ENCODE results near the gene PCP4.

DNA sequence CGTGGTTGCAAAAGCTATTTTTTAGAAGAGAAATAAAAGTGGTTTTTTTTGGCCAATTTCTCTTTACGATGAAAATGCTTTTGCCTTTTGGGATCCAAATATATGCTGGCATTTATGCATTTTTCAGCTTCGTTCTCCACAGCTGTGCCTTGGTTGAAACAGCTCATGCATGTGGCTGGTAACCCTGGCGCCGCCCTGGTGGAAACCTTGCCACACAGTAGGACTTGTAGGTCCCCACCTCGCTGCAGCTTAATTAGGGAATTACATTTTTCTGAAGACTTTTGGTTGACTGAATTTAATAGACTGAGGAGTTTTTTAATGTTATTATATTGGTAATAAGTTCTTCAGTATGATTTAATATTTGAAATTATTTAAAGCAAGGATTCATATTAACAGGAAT, 12.7 kb upstream of the PCP4 start:
- no peak for TF ChIP-seq RAD21 (IDR thresholded peaks at IDR 0.05)
- TF ChIP-seq, protein P1, sequence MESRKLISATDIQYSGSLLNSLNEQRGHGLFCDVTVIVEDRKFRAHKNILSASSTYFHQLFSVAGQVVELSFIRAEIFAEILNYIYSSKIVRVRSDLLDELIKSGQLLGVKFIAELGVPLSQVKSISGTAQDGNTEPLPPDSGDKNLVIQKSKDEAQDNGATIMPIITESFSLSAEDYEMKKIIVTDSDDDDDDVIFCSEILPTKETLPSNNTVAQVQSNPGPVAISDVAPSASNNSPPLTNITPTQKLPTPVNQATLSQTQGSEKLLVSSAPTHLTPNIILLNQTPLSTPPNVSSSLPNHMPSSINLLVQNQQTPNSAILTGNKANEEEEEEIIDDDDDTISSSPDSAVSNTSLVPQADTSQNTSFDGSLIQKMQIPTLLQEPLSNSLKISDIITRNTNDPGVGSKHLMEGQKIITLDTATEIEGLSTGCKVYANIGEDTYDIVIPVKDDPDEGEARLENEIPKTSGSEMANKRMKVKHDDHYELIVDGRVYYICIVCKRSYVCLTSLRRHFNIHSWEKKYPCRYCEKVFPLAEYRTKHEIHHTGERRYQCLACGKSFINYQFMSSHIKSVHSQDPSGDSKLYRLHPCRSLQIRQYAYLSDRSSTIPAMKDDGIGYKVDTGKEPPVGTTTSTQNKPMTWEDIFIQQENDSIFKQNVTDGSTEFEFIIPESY (IDR thresholded peaks at IDR 0.05), result no peak
- no peak for TF ChIP-seq NR2F2 (IDR thresholded peaks at IDR 0.05)
- TF ChIP-seq, protein P2, sequence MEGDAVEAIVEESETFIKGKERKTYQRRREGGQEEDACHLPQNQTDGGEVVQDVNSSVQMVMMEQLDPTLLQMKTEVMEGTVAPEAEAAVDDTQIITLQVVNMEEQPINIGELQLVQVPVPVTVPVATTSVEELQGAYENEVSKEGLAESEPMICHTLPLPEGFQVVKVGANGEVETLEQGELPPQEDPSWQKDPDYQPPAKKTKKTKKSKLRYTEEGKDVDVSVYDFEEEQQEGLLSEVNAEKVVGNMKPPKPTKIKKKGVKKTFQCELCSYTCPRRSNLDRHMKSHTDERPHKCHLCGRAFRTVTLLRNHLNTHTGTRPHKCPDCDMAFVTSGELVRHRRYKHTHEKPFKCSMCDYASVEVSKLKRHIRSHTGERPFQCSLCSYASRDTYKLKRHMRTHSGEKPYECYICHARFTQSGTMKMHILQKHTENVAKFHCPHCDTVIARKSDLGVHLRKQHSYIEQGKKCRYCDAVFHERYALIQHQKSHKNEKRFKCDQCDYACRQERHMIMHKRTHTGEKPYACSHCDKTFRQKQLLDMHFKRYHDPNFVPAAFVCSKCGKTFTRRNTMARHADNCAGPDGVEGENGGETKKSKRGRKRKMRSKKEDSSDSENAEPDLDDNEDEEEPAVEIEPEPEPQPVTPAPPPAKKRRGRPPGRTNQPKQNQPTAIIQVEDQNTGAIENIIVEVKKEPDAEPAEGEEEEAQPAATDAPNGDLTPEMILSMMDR (IDR thresholded peaks at IDR 0.05; ENCODE audit: low read depth, low read length, missing input control), result no peak
- TF ChIP-seq, protein P3, sequence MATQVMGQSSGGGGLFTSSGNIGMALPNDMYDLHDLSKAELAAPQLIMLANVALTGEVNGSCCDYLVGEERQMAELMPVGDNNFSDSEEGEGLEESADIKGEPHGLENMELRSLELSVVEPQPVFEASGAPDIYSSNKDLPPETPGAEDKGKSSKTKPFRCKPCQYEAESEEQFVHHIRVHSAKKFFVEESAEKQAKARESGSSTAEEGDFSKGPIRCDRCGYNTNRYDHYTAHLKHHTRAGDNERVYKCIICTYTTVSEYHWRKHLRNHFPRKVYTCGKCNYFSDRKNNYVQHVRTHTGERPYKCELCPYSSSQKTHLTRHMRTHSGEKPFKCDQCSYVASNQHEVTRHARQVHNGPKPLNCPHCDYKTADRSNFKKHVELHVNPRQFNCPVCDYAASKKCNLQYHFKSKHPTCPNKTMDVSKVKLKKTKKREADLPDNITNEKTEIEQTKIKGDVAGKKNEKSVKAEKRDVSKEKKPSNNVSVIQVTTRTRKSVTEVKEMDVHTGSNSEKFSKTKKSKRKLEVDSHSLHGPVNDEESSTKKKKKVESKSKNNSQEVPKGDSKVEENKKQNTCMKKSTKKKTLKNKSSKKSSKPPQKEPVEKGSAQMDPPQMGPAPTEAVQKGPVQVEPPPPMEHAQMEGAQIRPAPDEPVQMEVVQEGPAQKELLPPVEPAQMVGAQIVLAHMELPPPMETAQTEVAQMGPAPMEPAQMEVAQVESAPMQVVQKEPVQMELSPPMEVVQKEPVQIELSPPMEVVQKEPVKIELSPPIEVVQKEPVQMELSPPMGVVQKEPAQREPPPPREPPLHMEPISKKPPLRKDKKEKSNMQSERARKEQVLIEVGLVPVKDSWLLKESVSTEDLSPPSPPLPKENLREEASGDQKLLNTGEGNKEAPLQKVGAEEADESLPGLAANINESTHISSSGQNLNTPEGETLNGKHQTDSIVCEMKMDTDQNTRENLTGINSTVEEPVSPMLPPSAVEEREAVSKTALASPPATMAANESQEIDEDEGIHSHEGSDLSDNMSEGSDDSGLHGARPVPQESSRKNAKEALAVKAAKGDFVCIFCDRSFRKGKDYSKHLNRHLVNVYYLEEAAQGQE (IDR thresholded peaks at IDR 0.05), result no peak
- no peak for TF ChIP-seq JUND (IDR thresholded peaks at IDR 0.05)
- TF ChIP-seq SP1 (IDR thresholded peaks at IDR 0.05), result no peak
- TF ChIP-seq TAF1 (conservative IDR thresholded peaks at IDR 0.05), result no peak
- TF ChIP-seq EGR1 (IDR thresholded peaks at IDR 0.05; ENCODE audit: low read depth in 2 of 2), result no peak
- no peak for TF ChIP-seq FOXA1 (IDR thresholded peaks at IDR 0.05)
- no peak for TF ChIP-seq GABPA (IDR thresholded peaks at IDR 0.05 in 1 of 2, conservative IDR thresholded peaks at IDR 0.05 in 1 of 2)
- TF ChIP-seq ATF3 (IDR thresholded peaks at IDR 0.05), result no peak
- TF ChIP-seq MAX (IDR thresholded peaks at IDR 0.05), result no peak
- no peak for TF ChIP-seq YY1 (IDR thresholded peaks at IDR 0.05)
